GM23338 (cell line): ENCODE results near the gene CPLX3. TPM values are rescaled to one million over a fixed set of nuclear protein-coding genes. Genes with fewer than 3 reads are reported as not detected.

Experiments used
- ATAC-seq: fragments of 200-7000 bp; cut with Tn5 transposase; 3 replicates; pipeline ENCODE4 v1.9.1; 2020
- DNase-seq: peaks from one replicate; pipeline ENCODE4 v3.0.0-alpha.2; 2015; ENCODE audit warnings: low spot score
- H2AFZ ChIP-seq: fragments of 200-600 bp; sonication (generic); 2 replicates; pipeline ENCODE4 v1.8.0; 2016; ENCODE audit warnings: antibody characterized with exemption, mild to moderate bottlenecking, moderate library complexity
- H3F3A ChIP-seq: fragments of 200-600 bp; sonication (generic); replicated peaks from 2 replicates; pipeline ENCODE4 v1.8.0; 2017; ENCODE audit warnings: antibody characterized with exemption, mixed run types, low read depth
- H3K27ac ChIP-seq: fragments of 200-600 bp; sonication (generic); 2 replicates; pipeline ENCODE4 v1.6.1; 2016; ENCODE audit warnings: low read depth
- H3K27me3 ChIP-seq: fragments of 200-600 bp; sonication (generic); 2 replicates; pipeline ENCODE4 v1.8.0; 2016; ENCODE audit warnings: mild to moderate bottlenecking, mixed run types, moderate library complexity; ENCODE audit not compliant: insufficient read depth
- H3K36me3 ChIP-seq: fragments of 200-600 bp; sonication (generic); 2 replicates; pipeline ENCODE4 v1.8.0; 2016; ENCODE audit warnings: mild to moderate bottlenecking; ENCODE audit not compliant: insufficient read depth
- H3K4me1 ChIP-seq: fragments of 200-600 bp; sonication (generic); 2 replicates; pipeline ENCODE4 v1.8.0; 2016; ENCODE audit warnings: mild to moderate bottlenecking, moderate library complexity; ENCODE audit not compliant: insufficient read depth
- H3K4me2 ChIP-seq: fragments of 200-600 bp; sonication (generic); 2 replicates; pipeline ENCODE4 v1.7.1; 2017; ENCODE audit warnings: mixed run types
- H3K4me3 ChIP-seq: fragments of 200-600 bp; sonication (generic); 2 replicates; pipeline ENCODE4 v1.6.1; 2016; ENCODE audit warnings: mixed run types
- H3K79me2 ChIP-seq: fragments of 200-600 bp; sonication (generic); replicated peaks from 2 replicates; pipeline ENCODE4 v1.8.0; 2017; ENCODE audit warnings: mild to moderate bottlenecking; ENCODE audit not compliant: insufficient read depth
- H3K9me2 ChIP-seq: fragments of 200-600 bp; sonication (generic); 2 replicates; pipeline ENCODE4 v1.8.0; 2017; ENCODE audit not compliant: insufficient read depth
- H4K20me1 ChIP-seq: fragments of 200-600 bp; sonication (generic); replicated peaks from 2 replicates; pipeline ENCODE4 v1.8.0; 2017; ENCODE audit warnings: mild to moderate bottlenecking; ENCODE audit not compliant: insufficient read depth
- H3K27ac Mint-ChIP-seq: 2 replicates; pipeline ENCODE4 v1.8.0; 2020; ENCODE audit warnings: inconsistent platforms, mild to moderate bottlenecking, moderate library complexity, mixed read lengths
- H3K27me3 Mint-ChIP-seq: 3 replicates; pipeline ENCODE4 v1.8.0; 2022; ENCODE audit warnings: low read depth, mild to moderate bottlenecking, moderate library complexity, mixed read lengths, inconsistent platforms; ENCODE audit not compliant: insufficient read depth, poor library complexity
- H3K36me3 Mint-ChIP-seq: 3 replicates; pipeline ENCODE4 v1.8.0; 2021; ENCODE audit warnings: low read depth, mild to moderate bottlenecking, inconsistent platforms, moderate library complexity, mixed read lengths
- H3K4me1 Mint-ChIP-seq: 3 replicates; pipeline ENCODE4 v1.8.0; 2020; ENCODE audit warnings: mild to moderate bottlenecking, inconsistent platforms, mixed read lengths
- H3K4me3 Mint-ChIP-seq: 3 replicates; pipeline ENCODE4 v1.8.0; 2021; ENCODE audit warnings: moderate library complexity, mild to moderate bottlenecking, inconsistent platforms, mixed read lengths
- H3K9me3 Mint-ChIP-seq: 3 replicates; pipeline ENCODE4 v1.8.0; 2020; ENCODE audit warnings: moderate library complexity, mild to moderate bottlenecking, inconsistent platforms, mixed read lengths
- ETS1 ChIP-seq: IDR thresholded peaks from 2 replicates; pipeline ENCODE4 v1.6.1; 2016; ENCODE audit warnings: antibody characterized with exemption
- EZH2phosphoT487 ChIP-seq: fragments of 200-600 bp; sonication (generic); IDR thresholded peaks from one replicate; pipeline ENCODE4 v1.8.1; 2018; ENCODE audit warnings: antibody characterized with exemption; ENCODE audit not compliant: unreplicated experiment
- JUNB ChIP-seq: IDR thresholded peaks from one replicate; pipeline ENCODE4 v1.6.1; 2016; ENCODE audit warnings: antibody characterized with exemption; ENCODE audit not compliant: unreplicated experiment
- NANOG ChIP-seq: IDR thresholded peaks from 2 replicates; pipeline ENCODE4 v1.6.1; 2016; ENCODE audit warnings: antibody characterized with exemption, borderline replicate concordance
- POLR2AphosphoS5 ChIP-seq: IDR thresholded peaks from 2 replicates; pipeline ENCODE4 v1.6.1; 2016; ENCODE audit warnings: antibody characterized with exemption, low read depth
- REST ChIP-seq: IDR thresholded peaks from one replicate; pipeline ENCODE4 v1.6.1; 2018; ENCODE audit warnings: antibody characterized with exemption; ENCODE audit not compliant: unreplicated experiment
- ZNF331 ChIP-seq: fragments of 250-450 bp; sonication (Bioruptor Pico); IDR thresholded peaks from 2 replicates; pipeline ENCODE4 v1.5.0; 2020; ENCODE audit warnings: low read depth, mild to moderate bottlenecking, moderate library complexity
- polyA plus RNA-seq: library from polyadenylated mRNA; unstranded; fragments of >200 nt; fragmentation: Nextera tagmentation; extraction: Ambion mirVana; gene quantifications from 2 replicates; pipeline ENCODE4 v1.2.1, GENCODE V29; 2016
- total RNA-seq: library from RNA; depleted of rRNA; stranded (reverse); fragments of >200 nt; shearing (Covaris generic); gene quantifications from 2 replicates; pipeline ENCODE4 v1.2.3, GENCODE V29; 2014
- TF ChIP-seq, protein P1 (sequence below), 2 experiments: fragments of 200-600 bp in 1 of 2; sonication (generic) in 1 of 2; conservative IDR thresholded peaks; 2 replicates each; pipeline versions ENCODE4 v1.5.1 to v1.6.1; 2016 to 2017; ENCODE audit warnings: antibody characterized with exemption in 2 of 2, low read depth in 2 of 2, mild to moderate bottlenecking in 2 of 2, moderate library complexity in 1 of 2

The CPLX3 gene
- total and polyA plus RNA-seq, 2 experiments from 2014 or later: 0.66 TPM; not detected in 1

- no peak for TF ChIP-seq REST
- TF ChIP-seq EZH2phosphoT487: no peak
- TF ChIP-seq NANOG: no peak
Measured at GRCh38 chr15:74868059-74868458, 41.6 kb downstream of the CPLX3 start (continued).

DNA sequence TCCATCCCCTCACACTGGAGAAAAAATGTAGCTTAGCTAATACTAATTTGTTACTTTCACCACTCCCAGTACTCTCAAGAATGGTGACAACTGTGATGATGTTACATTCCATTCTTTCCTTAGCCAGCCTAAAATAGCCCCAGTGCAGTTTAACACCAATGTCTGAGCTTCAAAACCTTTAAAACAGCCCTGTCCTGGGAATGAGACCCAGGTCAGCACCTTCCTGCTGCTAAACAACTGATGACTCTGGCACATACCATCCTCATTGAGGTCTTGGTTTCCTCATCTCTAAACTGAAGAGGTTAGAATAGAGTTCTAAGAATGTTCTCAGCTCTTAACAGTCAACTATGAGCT lies 42.9 kb downstream of the CPLX3 start:
- H3K27ac ChIP-seq: no peak overlapping the region
- H3F3A ChIP-seq: 0 out of 2 replicates have a peak, but pooled peaks cover 8% of the 10 kb centered on the region
- H3K4me1 ChIP-seq: no peaks in the 10 kb centered on the region
- H3K4me1 Mint-ChIP-seq: peaks cover 25% of the 10 kb centered on the region
- H3K4me3 Mint-ChIP-seq: no peak overlapping the region
- peaks cover 54% of the 10 kb centered on the region for H3K79me2 ChIP-seq
- H3K4me2 ChIP-seq: no peak overlapping the region
- DNase-seq: no peak
- H3K27me3 Mint-ChIP-seq: peaks cover 19% of the 10 kb centered on the region
- H3K9me3 Mint-ChIP-seq: no peaks in the 10 kb centered on the region
- peaks cover 35% of the 10 kb centered on the region for H4K20me1 ChIP-seq
- no peak for ATAC-seq
- no peak overlapping the region for H3K4me3 ChIP-seq
- H3K27ac Mint-ChIP-seq: no peak overlapping the region
- no peak overlapping the region for H2AFZ ChIP-seq
- no peak for TF ChIP-seq POLR2AphosphoS5
- TF ChIP-seq, protein P1, sequence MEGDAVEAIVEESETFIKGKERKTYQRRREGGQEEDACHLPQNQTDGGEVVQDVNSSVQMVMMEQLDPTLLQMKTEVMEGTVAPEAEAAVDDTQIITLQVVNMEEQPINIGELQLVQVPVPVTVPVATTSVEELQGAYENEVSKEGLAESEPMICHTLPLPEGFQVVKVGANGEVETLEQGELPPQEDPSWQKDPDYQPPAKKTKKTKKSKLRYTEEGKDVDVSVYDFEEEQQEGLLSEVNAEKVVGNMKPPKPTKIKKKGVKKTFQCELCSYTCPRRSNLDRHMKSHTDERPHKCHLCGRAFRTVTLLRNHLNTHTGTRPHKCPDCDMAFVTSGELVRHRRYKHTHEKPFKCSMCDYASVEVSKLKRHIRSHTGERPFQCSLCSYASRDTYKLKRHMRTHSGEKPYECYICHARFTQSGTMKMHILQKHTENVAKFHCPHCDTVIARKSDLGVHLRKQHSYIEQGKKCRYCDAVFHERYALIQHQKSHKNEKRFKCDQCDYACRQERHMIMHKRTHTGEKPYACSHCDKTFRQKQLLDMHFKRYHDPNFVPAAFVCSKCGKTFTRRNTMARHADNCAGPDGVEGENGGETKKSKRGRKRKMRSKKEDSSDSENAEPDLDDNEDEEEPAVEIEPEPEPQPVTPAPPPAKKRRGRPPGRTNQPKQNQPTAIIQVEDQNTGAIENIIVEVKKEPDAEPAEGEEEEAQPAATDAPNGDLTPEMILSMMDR (conservative IDR thresholded peaks at IDR 0.05; ENCODE audit: low read depth in 2 of 2): no peak
- TF ChIP-seq NANOG: no peak
- no peak for TF ChIP-seq ETS1
- TF ChIP-seq JUNB: no peak
- no peak for TF ChIP-seq ZNF331 (CRISPR knock-in tag)
- peaks cover 19% of the 10 kb centered on the region; the same call in 2 of the 3 replicates for H3K36me3 Mint-ChIP-seq
- no peaks in the 10 kb centered on the region for H3K36me3 ChIP-seq
- H3K27me3 ChIP-seq: no peaks in the 10 kb centered on the region
- no peaks in the 10 kb centered on the region for H3K9me2 ChIP-seq
